ENCODE measurements around the gene GALNT9.

- TF ChIP-seq RCOR1 (IDR thresholded peaks at IDR 0.05; ENCODE audit: low read depth, low read length) (no peak), USF2 (IDR thresholded peaks at IDR 0.05) (no peak)
Observed at GRCh38 chr12:132282950-132283771, 46.2 kb downstream of the GALNT9 start.

Data from A549 (cell line).